Measurements from ENCODE around the gene WWC2. TPM values are rescaled to one million over a fixed set of nuclear protein-coding genes. Genes with fewer than 3 reads are reported as not detected.

The WWC2 gene
- total RNA-seq, 1 experiment from 2014 or later = 39.1 TPM

GRCh38 chr4:183364025-183364424, 265.0 kb downstream of the WWC2 start:
- Histone ChIP-seq H3K27ac (ENCODE audit: low read depth, low read length) (no peak overlapping the region), H3K4me3 (replicated peaks in 1 of 2; ENCODE audit: low read depth in 1 of 2, low read length in 2 of 2) (no peak overlapping the region), H2AFZ (ENCODE audit: low read depth, low read length, poor library complexity, severe bottlenecking) (no peak overlapping the region), H3K4me2 (ENCODE audit: low read length) (no peak overlapping the region), H3K4me1 (ENCODE audit: control insufficient read depth in 1 of 2, insufficient read depth in 2 of 2, low read length in 2 of 2) (peaks cover 0 to 11% of the 10 kb centered on the region in 2 experiments; a peak in 2 of 4 replicates), H3K36me3 (ENCODE audit: control insufficient read depth in 1 of 2, insufficient read depth in 2 of 2, low read length in 2 of 2) (no peaks in the 10 kb centered on the region), H3K27me3 (ENCODE audit: insufficient read depth, low read length) (no peaks in the 10 kb centered on the region), H4K20me1 (ENCODE audit: insufficient read depth) (no peaks in the 10 kb centered on the region), H3K79me2 (ENCODE audit: insufficient read depth, low read length) (no peaks in the 10 kb centered on the region), H3K9me3 (ENCODE audit: control insufficient read depth in 1 of 2, insufficient read depth in 1 of 2, low read depth in 1 of 2, low read length in 2 of 2) (no peaks in the 10 kb centered on the region), H3K9ac (ENCODE audit: low read length) (no peak overlapping the region), H3K9me2 (ENCODE audit: insufficient read depth) (no peaks in the 10 kb centered on the region)
- DNase-seq (ENCODE audit: low read depth, low spot score) (no peak), ATAC-seq (peak; percentile 39; the same call in 1 of the 2 replicates)
- intact Hi-C loops (cut with micrococcal nuclease) = no loop called here
- ChIA-PET RAD21 (ENCODE audit: low non-redundant PET in 1 of 2, low total read pairs in 2 of 2, uncharacterized antibody in 2 of 2, unreplicated experiment in 2 of 2) (no interaction called here), POLR2A (no interaction called here), CTCF (no interaction called here)
- TF ChIP-seq, protein P1, sequence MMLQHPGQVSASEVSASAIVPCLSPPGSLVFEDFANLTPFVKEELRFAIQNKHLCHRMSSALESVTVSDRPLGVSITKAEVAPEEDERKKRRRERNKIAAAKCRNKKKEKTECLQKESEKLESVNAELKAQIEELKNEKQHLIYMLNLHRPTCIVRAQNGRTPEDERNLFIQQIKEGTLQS (IDR thresholded peaks at IDR 0.05) = no peak
- TF ChIP-seq RAD21 (IDR thresholded peaks at IDR 0.05; ENCODE audit: low read depth) = no peak
- no TSS peak for BruUV-seq (replicated peaks)

DNA sequence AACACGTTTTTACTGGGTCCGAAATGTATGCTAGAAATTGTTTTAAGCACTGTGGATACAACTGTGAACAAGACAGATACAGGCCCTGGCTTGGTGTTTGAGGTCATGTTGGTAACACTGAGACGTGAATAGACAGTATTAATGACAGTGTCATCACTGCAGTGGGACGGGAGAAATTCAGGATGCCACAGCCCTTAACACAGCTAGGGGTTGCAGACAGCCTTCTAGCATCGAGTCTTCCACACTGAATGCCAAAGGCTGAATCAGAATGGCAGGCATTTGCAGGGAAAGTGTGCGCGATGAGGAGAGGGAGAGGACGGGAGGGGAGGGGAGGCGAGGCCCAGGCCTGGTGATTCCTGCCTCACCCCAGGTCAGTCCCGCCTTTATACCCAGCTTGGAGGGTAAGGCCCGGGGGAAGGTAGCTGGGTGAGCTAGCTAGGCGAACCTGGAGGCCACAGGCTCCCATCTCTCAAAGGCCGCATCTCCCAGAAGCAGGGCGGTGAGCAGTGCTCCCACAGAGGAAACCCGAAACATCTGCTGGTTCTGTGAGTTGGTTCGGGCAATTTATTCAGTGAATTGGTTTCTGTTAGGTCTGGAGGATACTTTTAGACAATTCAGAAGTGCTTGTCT, 267.3 kb downstream of the WWC2 start:
- ATAC-seq (no peak), DNase-seq (ENCODE audit: low read depth, low spot score) (no peak)
- intact Hi-C loops (cut with micrococcal nuclease) = no loop called here
- no TSS peak for BruUV-seq (replicated peaks)
- H3K27me3 ChIP-seq (ENCODE audit: insufficient read depth, low read length) = no peaks in the 10 kb centered on the region
- peaks cover 0 to 7% of the 10 kb centered on the region in 2 experiments; a peak in 2 of 4 replicates for H3K4me1 ChIP-seq (ENCODE audit: control insufficient read depth in 1 of 2, insufficient read depth in 2 of 2, low read length in 2 of 2)
- no peak overlapping the region for H3K27ac ChIP-seq (ENCODE audit: low read depth, low read length)
- ChIA-PET POLR2A (no interaction called here), CTCF (interaction anchor here (0.5 kb wide), 1 partner anchor 19 kb away, joined by 3 read pairs; no protein-coding TSS in a partner anchor), RAD21 (ENCODE audit: low non-redundant PET in 1 of 2, low total read pairs in 2 of 2, uncharacterized antibody in 2 of 2, unreplicated experiment in 2 of 2) (no interaction called here)
- no peaks in the 10 kb centered on the region for H4K20me1 ChIP-seq (ENCODE audit: insufficient read depth)
- H3K9me2 ChIP-seq (ENCODE audit: insufficient read depth) = no peaks in the 10 kb centered on the region
- H3K4me3 ChIP-seq (replicated peaks in 1 of 2; ENCODE audit: low read depth in 1 of 2, low read length in 2 of 2) = no peak overlapping the region
- TF ChIP-seq ELF1 (IDR thresholded peaks at IDR 0.05; ENCODE audit: borderline replicate concordance, low read depth) (no peak), EZH2phosphoT487 (IDR thresholded peaks at IDR 0.05; ENCODE audit: borderline replicate concordance) (no peak), EGR1 (IDR thresholded peaks at IDR 0.05; ENCODE audit: low read depth) (no peak), TCF7L2 (IDR thresholded peaks at IDR 0.05; ENCODE audit: borderline replicate concordance, extremely low read depth, insufficient read depth, insufficient read length) (no peak), RAD21 (IDR thresholded peaks at IDR 0.05; ENCODE audit: low read depth) (no peak), SRF (IDR thresholded peaks at IDR 0.05; ENCODE audit: low read depth) (no peak), CBX3 (IDR thresholded peaks at IDR 0.05; ENCODE audit: low read depth) (no peak), ZNF274 (IDR thresholded peaks at IDR 0.05; ENCODE audit: low read depth, low read length) (no peak), CEBPB (IDR thresholded peaks at IDR 0.05; ENCODE audit: low read depth) (no peak)
- TF ChIP-seq, protein P1 (IDR thresholded peaks at IDR 0.05) = no peak
- TF ChIP-seq, protein P2, sequence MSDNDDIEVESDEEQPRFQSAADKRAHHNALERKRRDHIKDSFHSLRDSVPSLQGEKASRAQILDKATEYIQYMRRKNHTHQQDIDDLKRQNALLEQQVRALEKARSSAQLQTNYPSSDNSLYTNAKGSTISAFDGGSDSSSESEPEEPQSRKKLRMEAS (IDR thresholded peaks at IDR 0.05) = no peak
- TF ChIP-seq, protein P3, sequence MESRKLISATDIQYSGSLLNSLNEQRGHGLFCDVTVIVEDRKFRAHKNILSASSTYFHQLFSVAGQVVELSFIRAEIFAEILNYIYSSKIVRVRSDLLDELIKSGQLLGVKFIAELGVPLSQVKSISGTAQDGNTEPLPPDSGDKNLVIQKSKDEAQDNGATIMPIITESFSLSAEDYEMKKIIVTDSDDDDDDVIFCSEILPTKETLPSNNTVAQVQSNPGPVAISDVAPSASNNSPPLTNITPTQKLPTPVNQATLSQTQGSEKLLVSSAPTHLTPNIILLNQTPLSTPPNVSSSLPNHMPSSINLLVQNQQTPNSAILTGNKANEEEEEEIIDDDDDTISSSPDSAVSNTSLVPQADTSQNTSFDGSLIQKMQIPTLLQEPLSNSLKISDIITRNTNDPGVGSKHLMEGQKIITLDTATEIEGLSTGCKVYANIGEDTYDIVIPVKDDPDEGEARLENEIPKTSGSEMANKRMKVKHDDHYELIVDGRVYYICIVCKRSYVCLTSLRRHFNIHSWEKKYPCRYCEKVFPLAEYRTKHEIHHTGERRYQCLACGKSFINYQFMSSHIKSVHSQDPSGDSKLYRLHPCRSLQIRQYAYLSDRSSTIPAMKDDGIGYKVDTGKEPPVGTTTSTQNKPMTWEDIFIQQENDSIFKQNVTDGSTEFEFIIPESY (IDR thresholded peaks at IDR 0.05; ENCODE audit: extremely low read depth, insufficient replicate concordance, low read length) = no peak
- no peaks in the 10 kb centered on the region for H3K36me3 ChIP-seq (ENCODE audit: control insufficient read depth in 1 of 2, insufficient read depth in 2 of 2, low read length in 2 of 2)
- H3K79me2 ChIP-seq (ENCODE audit: insufficient read depth, low read length) = no peaks in the 10 kb centered on the region
- H2AFZ ChIP-seq (ENCODE audit: low read depth, low read length, poor library complexity, severe bottlenecking) = no peak overlapping the region
- H3K4me2 ChIP-seq (ENCODE audit: low read length) = no peak overlapping the region
- no peak overlapping the region for H3K9ac ChIP-seq (ENCODE audit: low read length)
- no peaks in the 10 kb centered on the region for H3K9me3 ChIP-seq (ENCODE audit: control insufficient read depth in 1 of 2, insufficient read depth in 1 of 2, low read depth in 1 of 2, low read length in 2 of 2)
